Activated T-helper 17 cell treated with anti-CD3 and anti-CD28 coated beads, Interleukin-2, amount 50 U/mL, for 72 hours (primary cell): ENCODE data around the gene GLS. TPM values are rescaled to one million over a fixed set of nuclear protein-coding genes. Genes with fewer than 3 reads are reported as not detected.

Experiments used
- ATAC-seq: fragments of 150-1000 bp; cut with Tn5 transposase; replicated peaks from 2 replicates; pipeline ENCODE4 v1.10.0; 2021; ENCODE audit warnings: mild to moderate bottlenecking, moderate library complexity
- H3K27ac Mint-ChIP-seq: one replicate; pipeline ENCODE4 v1.8.0; 2022; ENCODE audit warnings: mixed read lengths
- H3K27me3 Mint-ChIP-seq: one replicate; pipeline ENCODE4 v1.8.0; 2022; ENCODE audit warnings: mixed read lengths
- H3K36me3 Mint-ChIP-seq: one replicate; pipeline ENCODE4 v1.8.0; 2022; ENCODE audit warnings: low read depth, mild to moderate bottlenecking, mixed read lengths
- H3K4me1 Mint-ChIP-seq: one replicate; pipeline ENCODE4 v1.8.0; 2022; ENCODE audit warnings: mixed read lengths
- H3K4me3 Mint-ChIP-seq: one replicate; pipeline ENCODE4 v1.8.0; 2022; ENCODE audit warnings: mild to moderate bottlenecking, mixed read lengths
- H3K9me3 Mint-ChIP-seq: one replicate; pipeline ENCODE4 v1.8.0; 2022; ENCODE audit warnings: mixed read lengths
- total RNA-seq, 2 donors: library from RNA; stranded (reverse); gene quantifications; one replicate each; pipeline ENCODE4 v1.2.3, GENCODE V29; 2022

GLS gene
- total RNA-seq, 2 donors from 2014 or later: 280 to 311 TPM

DNA sequence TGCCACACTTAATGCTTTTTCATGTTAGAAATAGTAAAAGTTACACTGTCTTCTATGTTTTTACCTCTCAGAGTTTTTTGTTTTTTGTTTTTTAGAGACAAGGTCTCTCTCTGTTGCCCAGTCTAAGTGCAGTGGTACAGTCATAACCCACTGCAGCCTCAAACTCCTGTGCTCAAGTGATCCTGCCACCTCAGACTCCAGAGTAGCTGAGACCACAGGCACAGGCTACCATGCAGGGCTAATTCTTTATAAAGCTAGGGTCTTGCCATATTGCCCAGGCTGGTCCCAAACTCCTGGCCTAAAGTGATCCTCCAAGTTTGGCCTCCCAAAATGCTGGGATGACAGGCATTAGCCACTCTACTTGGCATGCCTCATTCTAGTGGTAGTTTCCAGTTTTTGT lies 33.1 kb downstream of the GLS start:
- no peak overlapping the region for H3K27ac Mint-ChIP-seq
- H3K4me3 Mint-ChIP-seq: no peak overlapping the region
- no peaks in the 10 kb centered on the region for H3K27me3 Mint-ChIP-seq
- peak; percentile 33 for ATAC-seq
- H3K36me3 Mint-ChIP-seq: peaks cover 95% of the 10 kb centered on the region
- no peaks in the 10 kb centered on the region for H3K9me3 Mint-ChIP-seq
- H3K4me1 Mint-ChIP-seq: peaks cover 22% of the 10 kb centered on the region

DNA sequence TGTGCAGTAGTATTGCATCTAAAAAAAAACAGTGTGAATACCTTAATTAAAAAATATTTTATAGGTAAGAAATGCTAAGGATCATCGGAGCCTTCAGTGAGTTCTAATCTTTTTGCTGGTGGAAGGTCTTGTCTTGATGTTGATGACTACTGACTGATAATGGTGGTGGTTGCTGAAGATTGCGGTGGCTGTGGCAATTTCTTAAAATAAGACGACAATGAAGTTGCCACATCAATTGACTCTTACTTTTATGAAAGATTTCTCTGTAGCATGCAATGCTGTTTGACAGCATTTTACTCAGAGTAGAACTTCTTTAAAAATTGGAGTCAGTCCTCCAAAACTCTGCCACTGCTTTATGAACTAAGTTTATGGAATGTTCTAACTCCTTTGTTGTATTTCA lies 36.2 kb downstream of the GLS start:
- Mint-ChIP-seq H3K27ac (peak overlapping the region; percentile 26), H3K27me3 (no peaks in the 10 kb centered on the region), H3K9me3 (no peaks in the 10 kb centered on the region), H3K36me3 (peaks cover 93% of the 10 kb centered on the region), H3K4me3 (no peak overlapping the region), H3K4me1 (peaks cover 19% of the 10 kb centered on the region)
- ATAC-seq: no peak

DNA sequence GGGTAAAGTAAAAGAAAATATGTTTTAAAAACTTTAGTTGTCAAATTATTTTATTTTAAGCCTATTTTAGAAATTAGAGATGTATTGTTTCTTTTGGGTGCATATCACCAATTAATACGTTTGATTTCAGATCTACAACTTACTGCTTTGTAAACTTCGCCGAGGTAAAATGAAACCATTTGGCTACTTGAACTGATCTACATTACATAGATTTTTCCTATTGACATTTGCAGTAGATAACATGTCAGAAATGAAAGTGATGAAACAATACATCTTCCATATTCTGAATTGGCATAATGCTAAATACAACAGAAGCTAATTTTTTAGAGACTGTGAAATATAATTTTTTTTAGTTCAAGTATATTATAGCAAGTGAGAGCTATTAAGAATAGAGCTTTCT lies 39.5 kb downstream of the GLS start:
- no peaks in the 10 kb centered on the region for H3K9me3 Mint-ChIP-seq
- peaks cover 16% of the 10 kb centered on the region for H3K4me1 Mint-ChIP-seq
- H3K4me3 Mint-ChIP-seq: no peak overlapping the region
- no peak overlapping the region for H3K27ac Mint-ChIP-seq
- no peaks in the 10 kb centered on the region for H3K27me3 Mint-ChIP-seq
- no peak for ATAC-seq
- H3K36me3 Mint-ChIP-seq: peaks cover 95% of the 10 kb centered on the region

DNA sequence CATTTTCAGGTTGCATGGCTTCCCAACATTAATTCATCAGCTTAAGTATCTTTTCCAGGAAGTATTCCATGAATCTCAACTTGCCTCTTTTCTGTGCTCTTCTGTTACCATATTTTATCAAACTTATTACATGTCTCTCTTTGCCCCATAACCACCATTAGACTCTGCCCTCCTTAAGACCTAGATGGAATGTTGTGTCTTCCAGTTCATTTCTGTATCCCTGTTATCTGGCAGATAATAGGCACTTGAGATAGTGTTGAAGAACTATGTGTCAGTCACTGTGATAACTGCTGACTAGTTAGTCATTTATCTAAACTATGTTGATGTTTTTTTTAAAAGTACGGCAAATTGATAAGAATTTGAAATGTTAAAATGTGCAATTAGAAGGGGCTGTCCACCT lies 41.8 kb downstream of the GLS start:
- Mint-ChIP-seq H3K4me1 (peaks cover 8% of the 10 kb centered on the region), H3K4me3 (no peak overlapping the region), H3K36me3 (peaks cover 95% of the 10 kb centered on the region), H3K9me3 (no peaks in the 10 kb centered on the region), H3K27ac (no peak overlapping the region), H3K27me3 (no peaks in the 10 kb centered on the region)
- no peak for ATAC-seq

DNA sequence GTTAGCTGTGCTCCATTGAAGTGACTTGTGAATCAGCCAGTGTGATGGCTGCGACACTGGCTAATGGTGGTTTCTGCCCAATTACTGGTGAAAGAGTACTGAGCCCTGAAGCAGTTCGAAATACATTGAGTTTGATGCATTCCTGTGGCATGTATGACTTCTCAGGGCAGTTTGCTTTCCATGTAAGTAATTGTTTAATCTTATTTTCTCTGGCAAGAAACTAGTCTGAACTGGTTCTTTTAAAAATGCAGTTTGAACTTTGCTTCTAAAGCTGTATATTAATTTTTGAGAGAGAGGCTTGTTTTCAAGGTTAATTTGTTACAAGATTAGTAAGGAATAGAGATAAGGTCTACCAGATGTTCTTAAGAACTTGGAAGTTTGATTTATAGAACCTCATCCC lies 46.7 kb downstream of the GLS start:
- no peaks in the 10 kb centered on the region for H3K9me3 Mint-ChIP-seq
- no peaks in the 10 kb centered on the region for H3K27me3 Mint-ChIP-seq
- no peak overlapping the region for H3K4me3 Mint-ChIP-seq
- no peak overlapping the region for H3K27ac Mint-ChIP-seq
- ATAC-seq: no peak
- H3K36me3 Mint-ChIP-seq: peaks cover 99% of the 10 kb centered on the region
- H3K4me1 Mint-ChIP-seq: no peaks in the 10 kb centered on the region

GRCh38 chr2:190929919-190930318 lies 49.3 kb downstream of the GLS start:
- H3K36me3 Mint-ChIP-seq: peaks cover 98% of the 10 kb centered on the region
- no peaks in the 10 kb centered on the region for H3K27me3 Mint-ChIP-seq
- no peak overlapping the region for H3K27ac Mint-ChIP-seq
- H3K4me1 Mint-ChIP-seq: peaks cover 6% of the 10 kb centered on the region
- no peak for ATAC-seq
- H3K9me3 Mint-ChIP-seq: no peaks in the 10 kb centered on the region
- no peak overlapping the region for H3K4me3 Mint-ChIP-seq

- Mint-ChIP-seq H3K27ac (no peak overlapping the region), H3K4me3 (no peak overlapping the region)
- no peak for ATAC-seq
Observed at GRCh38 chr2:190930411-190930810, 49.8 kb downstream of the GLS start.

DNA sequence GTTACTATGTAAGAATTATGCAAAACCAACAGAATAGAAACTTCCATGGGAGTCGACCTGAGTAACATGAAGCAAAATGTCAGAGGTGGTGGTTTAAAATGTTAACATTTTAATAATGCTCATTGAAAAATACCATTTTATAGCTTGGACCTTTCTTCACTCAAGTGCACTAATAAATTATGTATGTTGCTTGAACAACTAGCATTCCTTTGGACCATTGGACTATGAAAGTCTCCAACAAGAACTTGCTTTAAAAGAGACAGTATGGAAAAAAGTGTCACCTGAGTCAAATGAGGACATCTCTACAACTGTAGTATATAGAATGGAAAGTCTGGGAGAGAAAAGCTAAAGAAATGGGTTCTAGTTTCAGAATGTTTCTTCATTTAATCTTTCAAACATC lies 51.9 kb downstream of the GLS start:
- no peak overlapping the region for H3K4me3 Mint-ChIP-seq
- peaks cover 97% of the 10 kb centered on the region for H3K36me3 Mint-ChIP-seq
- H3K9me3 Mint-ChIP-seq: no peaks in the 10 kb centered on the region
- no peak overlapping the region for H3K27ac Mint-ChIP-seq
- H3K27me3 Mint-ChIP-seq: no peaks in the 10 kb centered on the region
- peaks cover 6% of the 10 kb centered on the region for H3K4me1 Mint-ChIP-seq
- no peak for ATAC-seq

More at GRCh38 chr2:190930411-190930810, 49.8 kb downstream of the GLS start:
- Mint-ChIP-seq H3K27me3 (no peaks in the 10 kb centered on the region), H3K9me3 (no peaks in the 10 kb centered on the region), H3K36me3 (peaks cover 98% of the 10 kb centered on the region), H3K4me1 (peaks cover 6% of the 10 kb centered on the region)

DNA sequence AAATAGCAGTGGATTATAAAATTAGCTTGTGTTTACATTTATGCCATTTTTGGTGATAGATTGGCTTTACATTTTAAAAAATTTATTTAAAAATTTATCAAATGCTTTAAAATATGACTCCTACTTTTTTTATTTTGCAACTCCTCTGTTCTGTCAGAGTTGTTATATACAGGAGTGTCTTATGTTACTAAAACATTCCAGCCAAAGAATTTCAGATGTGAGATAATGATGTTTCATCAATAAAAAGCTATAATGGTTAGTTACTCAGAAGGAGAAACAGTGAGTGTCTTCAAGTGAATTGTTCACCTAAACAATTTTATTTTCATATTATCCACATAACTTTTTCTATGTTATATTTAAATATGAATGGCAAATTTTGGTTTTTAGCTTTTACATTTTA lies 52.7 kb downstream of the GLS start:
- Mint-ChIP-seq H3K4me3 (no peak overlapping the region), H3K36me3 (peaks cover 92% of the 10 kb centered on the region), H3K27ac (no peak overlapping the region), H3K4me1 (peaks cover 6% of the 10 kb centered on the region), H3K9me3 (no peaks in the 10 kb centered on the region), H3K27me3 (no peaks in the 10 kb centered on the region)
- no peak for ATAC-seq

DNA sequence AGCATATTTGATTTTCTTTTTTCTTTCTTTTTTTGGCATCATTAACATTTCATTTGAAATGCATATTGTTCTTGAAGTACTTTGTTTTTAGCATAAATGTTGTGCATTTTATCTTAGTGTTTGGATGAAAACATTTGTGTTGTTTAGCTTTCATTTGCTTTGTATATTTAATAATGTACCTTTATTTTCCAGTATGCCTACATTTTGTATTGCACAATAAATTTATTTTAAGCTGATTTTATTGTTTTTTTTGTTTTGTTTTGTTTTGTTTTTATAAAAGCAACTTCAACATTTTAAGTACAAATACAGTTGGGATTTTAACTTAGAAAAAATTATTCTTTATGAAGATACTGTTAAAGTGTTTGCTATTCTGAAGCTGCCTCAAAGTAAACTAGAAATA lies 54.4 kb downstream of the GLS start:
- Mint-ChIP-seq H3K9me3 (no peaks in the 10 kb centered on the region), H3K4me1 (peaks cover 6% of the 10 kb centered on the region), H3K36me3 (peaks cover 85% of the 10 kb centered on the region), H3K27me3 (no peaks in the 10 kb centered on the region), H3K4me3 (no peak overlapping the region), H3K27ac (no peak overlapping the region)
- ATAC-seq: no peak

GRCh38 chr2:190938771-190939335 lies 58.2 kb downstream of the GLS start:
- H3K4me1 Mint-ChIP-seq: no peaks in the 10 kb centered on the region
- no peak overlapping the region for H3K4me3 Mint-ChIP-seq
- H3K36me3 Mint-ChIP-seq: peaks cover 56% of the 10 kb centered on the region
- no peaks in the 10 kb centered on the region for H3K9me3 Mint-ChIP-seq
- no peak for ATAC-seq
- H3K27ac Mint-ChIP-seq: no peak overlapping the region
- no peaks in the 10 kb centered on the region for H3K27me3 Mint-ChIP-seq

- H3K4me3 Mint-ChIP-seq: no peak overlapping the region
- H3K36me3 Mint-ChIP-seq: peaks cover 45% of the 10 kb centered on the region
- no peaks in the 10 kb centered on the region for H3K9me3 Mint-ChIP-seq
- H3K27me3 Mint-ChIP-seq: no peaks in the 10 kb centered on the region
- no peak overlapping the region for H3K27ac Mint-ChIP-seq
- H3K4me1 Mint-ChIP-seq: no peaks in the 10 kb centered on the region
- ATAC-seq: no peak
Observed at GRCh38 chr2:190940454-190940853, 59.8 kb downstream of the GLS start.

- H3K4me3 Mint-ChIP-seq: no peak overlapping the region
- H3K4me1 Mint-ChIP-seq: no peaks in the 10 kb centered on the region
- H3K27me3 Mint-ChIP-seq: no peaks in the 10 kb centered on the region
- H3K27ac Mint-ChIP-seq: no peak overlapping the region
- ATAC-seq: no peak
- peaks cover 34% of the 10 kb centered on the region for H3K36me3 Mint-ChIP-seq
- no peaks in the 10 kb centered on the region for H3K9me3 Mint-ChIP-seq
Observed at GRCh38 chr2:190941571-190941970, 61.0 kb downstream of the GLS start.

DNA sequence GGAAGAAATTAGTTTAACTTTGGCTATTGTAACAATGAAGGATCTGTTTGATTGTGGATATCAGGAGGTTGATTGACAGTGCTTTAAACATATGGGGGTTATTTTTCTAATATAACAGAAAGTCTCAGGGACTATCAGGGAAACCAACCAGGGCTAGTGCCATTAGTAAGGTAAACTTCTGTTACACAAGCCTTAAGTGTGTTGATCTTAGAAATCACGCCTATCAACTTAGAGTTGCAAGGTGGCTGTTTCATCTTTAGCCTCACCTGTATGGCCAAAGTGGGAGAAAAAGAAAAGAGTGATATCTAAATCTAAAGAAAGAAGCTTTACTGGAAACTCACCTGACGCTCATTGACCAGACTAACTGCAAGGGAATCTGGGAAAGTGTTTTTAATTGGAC lies 62.1 kb downstream of the GLS start:
- Mint-ChIP-seq H3K36me3 (peaks cover 25% of the 10 kb centered on the region), H3K9me3 (no peaks in the 10 kb centered on the region), H3K4me1 (peaks cover 4% of the 10 kb centered on the region), H3K27me3 (no peaks in the 10 kb centered on the region), H3K4me3 (no peak overlapping the region), H3K27ac (no peak overlapping the region)
- no peak for ATAC-seq

DNA sequence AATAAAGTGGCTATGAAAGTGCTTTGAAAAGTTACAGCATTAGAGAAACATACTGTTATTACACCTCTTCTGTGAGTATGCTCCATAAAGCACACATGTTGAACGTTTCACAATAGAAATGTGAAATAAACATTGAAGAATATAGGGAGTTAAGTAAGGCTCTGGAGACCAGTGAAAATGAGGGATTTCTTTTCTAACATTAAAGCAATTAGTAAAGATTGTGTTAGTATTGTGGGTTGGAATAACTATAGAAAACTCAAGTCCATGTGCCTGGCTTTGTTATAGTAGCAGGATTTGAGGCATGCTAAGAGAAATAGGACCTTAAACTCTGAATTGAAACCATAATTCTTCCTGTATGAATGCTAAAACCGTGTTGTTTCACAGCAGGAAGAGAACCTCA lies 63.1 kb downstream of the GLS start:
- ATAC-seq: no peak
- Mint-ChIP-seq H3K27me3 (no peaks in the 10 kb centered on the region), H3K27ac (no peak overlapping the region), H3K4me3 (no peak overlapping the region), H3K9me3 (no peaks in the 10 kb centered on the region), H3K36me3 (peaks cover 20% of the 10 kb centered on the region), H3K4me1 (peaks cover 6% of the 10 kb centered on the region)

GRCh38 chr2:190947141-190947540 lies 66.5 kb downstream of the GLS start:
- ATAC-seq: no peak
- Mint-ChIP-seq H3K36me3 (peaks cover 5% of the 10 kb centered on the region), H3K9me3 (no peaks in the 10 kb centered on the region), H3K27me3 (no peaks in the 10 kb centered on the region), H3K27ac (no peak overlapping the region), H3K4me3 (no peak overlapping the region), H3K4me1 (peaks cover 10% of the 10 kb centered on the region)
